GM12878 (cell line): Measurements from ENCODE around the gene CAMK2G. TPM values are rescaled to one million over a fixed set of nuclear protein-coding genes. Genes with fewer than 3 reads are reported as not detected.

Experiments
- ATAC-seq: fragments of 200-7000 bp; cut with Tn5 transposase; 3 replicates; pipeline ENCODE4 v1.9.1; 2020; ENCODE audit warnings: mild to moderate bottlenecking, moderate library complexity
- BruUV-seq: library from RNA; stranded (reverse); fragments of 400-500 nt; replicated peaks from 2 replicates; lab custom pipeline; 2021; lab: Mats Ljungman, UMichigan
- CTCF ChIA-PET: fragments of 300-600 bp; sonication (Branson Sonifier 250); formaldehyde crosslinking; extraction: SDS; loops from one replicate; lab custom pipeline; 2021; ENCODE audit warnings: inconsistent platforms; lab: Yijun Ruan, JAX
- POLR2A ChIA-PET: fragments of 350-600 bp; formaldehyde crosslinking; extraction: SDS; loops from one replicate; lab custom pipeline; 2021; ENCODE audit warnings: inconsistent platforms; lab: Charles Lee
- RAD21 ChIA-PET: fragments of 300-600 bp; sonication (Branson Sonifier 250); formaldehyde crosslinking; loops from one replicate; lab custom pipeline; 2023; ENCODE audit warnings: antibody characterized with exemption; ENCODE audit not compliant: unreplicated experiment; lab: Charles Lee
- SMC1A ChIA-PET: fragments of 300-600 bp; sonication (Branson Sonifier 250); formaldehyde crosslinking; loops from one replicate; lab custom pipeline; 2023; ENCODE audit not compliant: unreplicated experiment, uncharacterized antibody; lab: Charles Lee
- DNase-seq: peaks from one replicate; pipeline ENCODE4 v3.0.0-alpha.2; 2011; ENCODE audit warnings: low read depth, low spot score
- FAIRE-seq: peaks from 3 replicates; lab custom pipeline; 2011; peaks lifted over from hg19 to GRCh38; lab: Jason Lieb, UNC
- H2AFZ ChIP-seq: 2 replicates; pipeline ENCODE4 v1.6.0; 2011; ENCODE audit warnings: low read depth, low read length, control low read depth; ENCODE audit not compliant: control insufficient read depth
- H3K27ac ChIP-seq: 2 replicates; pipeline ENCODE4 v1.5.1; 2011; ENCODE audit warnings: control low read depth; ENCODE audit not compliant: control insufficient read depth, insufficient read depth
- H3K27me3 ChIP-seq, 2 experiments: replicated peaks in 1 of 2; 2 replicates each; pipeline versions ENCODE4 v1.6.0 to v1.6.1; 2011; ENCODE audit warnings: low read length in 1 of 2; ENCODE audit not compliant: control insufficient read depth in 2 of 2, insufficient read depth in 2 of 2
- H3K36me3 ChIP-seq, 2 experiments: 2 replicates each; pipeline ENCODE4 v1.5.1; 2011; ENCODE audit warnings: low read length in 1 of 2; ENCODE audit not compliant: control insufficient read depth in 2 of 2, insufficient read depth in 2 of 2
- H3K4me1 ChIP-seq: 2 replicates; pipeline ENCODE4 v1.6.1; 2011; ENCODE audit warnings: mild to moderate bottlenecking, low read length, moderate library complexity, mixed read lengths; ENCODE audit not compliant: control insufficient read depth, insufficient read depth
- H3K4me2 ChIP-seq: 2 replicates; pipeline ENCODE4 v1.6.0; 2011; ENCODE audit warnings: control low read depth; ENCODE audit not compliant: control insufficient read depth, insufficient read depth
- H3K4me3 ChIP-seq: fragments of 200-600 bp; sonication (generic); 2 replicates; pipeline ENCODE4 v1.5.1; 2016
- H3K79me2 ChIP-seq: 2 replicates; pipeline ENCODE4 v1.6.0; 2011; ENCODE audit warnings: low read length; ENCODE audit not compliant: control insufficient read depth, insufficient read depth
- H3K9ac ChIP-seq: 2 replicates; pipeline ENCODE4 v1.8.0; 2011; ENCODE audit warnings: low read length, control low read depth, mixed read lengths; ENCODE audit not compliant: control insufficient read depth, insufficient read depth
- H3K9me3 ChIP-seq: replicated peaks from 3 replicates; pipeline ENCODE4 v1.5.1; 2011; ENCODE audit warnings: mild to moderate bottlenecking, low read length; ENCODE audit not compliant: control insufficient read depth, insufficient read depth
- H4K20me1 ChIP-seq: 2 replicates; pipeline ENCODE4 v1.6.0; 2011; ENCODE audit not compliant: control insufficient read depth, insufficient read depth
- CHD1 ChIP-seq: IDR thresholded peaks from 2 replicates; pipeline ENCODE4 v1.6.1; 2012; ENCODE audit warnings: low read depth, low read length, improper control_type of control experiment
- CREB1 ChIP-seq: IDR thresholded peaks from 2 replicates; pipeline ENCODE4 v1.6.1; 2012; ENCODE audit warnings: low read depth, mild to moderate bottlenecking, inconsistent platforms
- CREM ChIP-seq: IDR thresholded peaks from 2 replicates; pipeline ENCODE4 v1.6.1; 2014; ENCODE audit warnings: antibody characterized with exemption, low read depth
- CTCF ChIP-seq, 3 experiments: IDR thresholded peaks in 2 of 3; conservative IDR thresholded peaks in 1 of 3; 2 replicates each; pipeline ENCODE4 v1.5.1; 2011; ENCODE audit warnings: low read depth in 3 of 3, low read length in 3 of 3, mild to moderate bottlenecking in 3 of 3, control low read depth in 2 of 3, moderate library complexity in 2 of 3, inconsistent platforms in 1 of 3, mixed read lengths in 1 of 3; ENCODE audit not compliant: control insufficient read depth in 2 of 3, insufficient read depth in 1 of 3; ENCODE audit errors: extremely low read depth in 1 of 3
- FOXM1 ChIP-seq: IDR thresholded peaks from 2 replicates; pipeline ENCODE4 v1.6.1; 2012; ENCODE audit warnings: low read depth, mild to moderate bottlenecking, inconsistent platforms, low read length, moderate library complexity
- KAT2A ChIP-seq: conservative IDR thresholded peaks from 2 replicates; pipeline ENCODE4 v1.6.1; 2011; ENCODE audit warnings: low read depth, low read length; ENCODE audit not compliant: control insufficient read depth
- MTA2 ChIP-seq: fragments of 450-650 bp; IDR thresholded peaks from 2 replicates; pipeline ENCODE4 v1.6.1; 2016; ENCODE audit warnings: low read depth, mild to moderate bottlenecking, moderate library complexity
- NRF1 ChIP-seq: conservative IDR thresholded peaks from 2 replicates; pipeline ENCODE4 v1.6.1; 2011; ENCODE audit warnings: mild to moderate bottlenecking, low read depth, low read length, improper control_type of control experiment
- RAD51 ChIP-seq: fragments of 450-650 bp; IDR thresholded peaks from 2 replicates; pipeline ENCODE4 v1.6.1; 2016; ENCODE audit warnings: moderate library complexity, mild to moderate bottlenecking, inconsistent platforms
- SIN3A ChIP-seq: IDR thresholded peaks from 2 replicates; pipeline ENCODE4 v1.6.1; 2012; ENCODE audit warnings: low read depth, low read length, improper control_type of control experiment
- TBL1XR1 ChIP-seq: IDR thresholded peaks from 2 replicates; pipeline ENCODE4 v1.6.1; 2012; ENCODE audit warnings: low read depth, low read length, improper control_type of control experiment
- ZNF217 ChIP-seq: fragments of 450-650 bp; IDR thresholded peaks from 2 replicates; pipeline ENCODE4 v1.6.1; 2017; ENCODE audit warnings: antibody characterized with exemption, mild to moderate bottlenecking
- WGBS: methylation state at CpG from one replicate; pipeline ENCODE4 v1.1.6; 2016; ENCODE audit warnings: low lambda C conversion rate; ENCODE audit not compliant: insufficient replicate concordance, insufficient coverage; ENCODE audit errors: missing lambda C conversion rate; 5-methylcytosine and 5-hydroxymethylcytosine counted together
- in situ Hi-C: fragments of 300-500 bp; cut with MboI; formaldehyde crosslinking; loops from 9 replicates; pipeline ENCODE4 v1.14.3; 2018; ENCODE audit warnings: mixed read lengths
- intact Hi-C: fragments of 100-400 bp; cut with micrococcal nuclease; formaldehyde crosslinking; loops from one replicate; pipeline ENCODE4 v1.14.2; 2022; ENCODE audit not compliant: unreplicated experiment
- polyA plus RNA-seq, 11 experiments: library from polyadenylated mRNA; depleted of rRNA in 4 of 11; unstranded in 6 of 11; stranded (reverse) in 5 of 11; fragments of >200 nt; fragmentation: Nextera tagmentation in 4 of 11; fragmentation: Illumina TruSeq in 1 of 11; extraction: Ambion mirVana in 4 of 11; extraction: Trizol in 1 of 11; gene quantifications; 1 replicate in 1 of 11; 2 replicates in 10 of 11; pipeline versions ENCODE4 v1.2.1 to v1.2.3, GENCODE V29; 2011 to 2016; ENCODE audit warnings: inconsistent platforms in 2 of 11, missing spikeins in 2 of 11, low read depth in 1 of 11
- total RNA-seq, 4 experiments: library from RNA; depleted of rRNA in 3 of 4; stranded (reverse); fragments of >200 nt in 3 of 4; fragmentation: Illumina TruSeq in 1 of 4; extraction: Trizol in 1 of 4; gene quantifications; 2 replicates each; pipeline versions ENCODE4 v1.2.1 to v1.2.3, GENCODE V29; 2013 to 2021

CAMK2G gene
- total and polyA plus RNA-seq, 10 of the 15 experiments (the other 5 are each of a cell fraction or from before 2014, with no cell fraction given): 5.5 to 24.3 (median 16.9) TPM

DNA sequence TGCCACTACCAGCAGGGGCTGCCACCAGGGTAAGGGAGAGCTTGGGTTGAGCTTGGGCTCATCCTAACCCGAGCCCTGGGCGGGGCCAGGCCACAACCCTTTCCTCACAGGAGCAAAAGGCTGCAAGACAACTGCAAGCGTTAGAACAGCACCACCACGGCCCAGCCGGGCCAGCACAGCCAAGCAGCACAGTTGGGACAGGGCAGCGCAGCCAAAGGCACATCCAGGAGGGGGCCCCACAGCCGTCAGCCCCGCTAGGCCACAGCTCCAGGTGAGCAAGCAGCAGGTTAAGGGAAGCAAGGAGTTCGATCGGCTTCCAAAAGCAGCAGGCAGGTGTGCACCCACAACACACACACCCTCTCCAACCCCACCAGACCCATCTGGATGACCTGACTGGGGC lies 56.0 kb downstream of the CAMK2G start:
- no peak overlapping the region for H3K9ac ChIP-seq
- 95% methylated on average over 10 of the region's 10 CpGs for WGBS

More for the DNA sequence above, 56.0 kb downstream of the CAMK2G start:
- Histone ChIP-seq H3K9me3 (no peaks in the 10 kb centered on the region), H3K4me3 (no peak overlapping the region), H3K4me1 (no peaks in the 10 kb centered on the region), H4K20me1 (no peaks in the 10 kb centered on the region), H3K27ac (no peak overlapping the region), H3K4me2 (no peak overlapping the region), H3K36me3 (peaks cover 4% of the 10 kb centered on the region in 2 experiments; a peak in 3 of 4 replicates), H3K27me3 (no peaks in the 10 kb centered on the region), H3K79me2 (no peaks in the 10 kb centered on the region), H2AFZ (no peak overlapping the region)
- intact Hi-C loops (no loop called here), in situ Hi-C loops (no loop called here)
- ChIA-PET RAD21 (interaction anchor here (1.6 kb wide), 1 partner anchor 61 kb away, joined by 3 read pairs; no protein-coding TSS in a partner anchor), CTCF (interaction anchor here (0.8 kb wide), 1 partner anchor 264 kb away, joined by 3 read pairs; no protein-coding TSS in a partner anchor), POLR2A (no interaction called here), SMC1A (no interaction called here)
- ATAC-seq (no peak), FAIRE-seq (no peak), DNase-seq (no peak)
- TF ChIP-seq TBL1XR1 (no peak), CHD1 (no peak), CTCF (IDR thresholded peaks at IDR 0.05 in 2 of 3, conservative IDR thresholded peaks at IDR 0.05 in 1 of 3; ENCODE audit: control insufficient read depth in 2 of 3, extremely low read depth in 1 of 3, insufficient read depth in 1 of 3, low read depth in 3 of 3, low read length in 3 of 3) (no peak), SIN3A (no peak), MTA2 (no peak), RAD51 (no peak), CREB1 (no peak), KAT2A (no peak), ZNF217 (no peak), FOXM1 (no peak), NRF1 (no peak), CREM (no peak)
- BruUV-seq: no TSS peak
